HG03442 (cell line): ENCODE measurements around the gene PRKAG2.

Experiments
- ATAC-seq: cut with Tn5 transposase; IDR thresholded peaks from one replicate; pipeline ENCODE4 v1.9.1; 2021; ENCODE audit warnings: mild to moderate bottlenecking, moderate library complexity; ENCODE audit not compliant: unreplicated experiment

The PRKAG2 gene

GRCh38 chr7:151671514-151671913, 205.4 kb downstream of the PRKAG2 start:
- no peak for ATAC-seq

- ATAC-seq = no peak
Observed at GRCh38 chr7:151669762-151670161, 207.2 kb downstream of the PRKAG2 start.

- no peak for ATAC-seq
Observed at GRCh38 chr7:151666886-151667285, 210.0 kb downstream of the PRKAG2 start.

- no peak for ATAC-seq
Observed at GRCh38 chr7:151665368-151665767, 211.5 kb downstream of the PRKAG2 start.

GRCh38 chr7:151664268-151664667, 212.6 kb downstream of the PRKAG2 start:
- ATAC-seq = no peak

- no peak for ATAC-seq
Observed at GRCh38 chr7:151663382-151664100, 213.4 kb downstream of the PRKAG2 start.

GRCh38 chr7:151662251-151662826, 214.6 kb downstream of the PRKAG2 start:
- ATAC-seq = no peak

GRCh38 chr7:151661587-151661986, 215.3 kb downstream of the PRKAG2 start:
- ATAC-seq = no peak

GRCh38 chr7:151660141-151660540, 216.8 kb downstream of the PRKAG2 start:
- no peak for ATAC-seq

- no peak for ATAC-seq
Observed at GRCh38 chr7:151659219-151659618, 217.7 kb downstream of the PRKAG2 start.

- ATAC-seq = no peak
Observed at GRCh38 chr7:151658778-151659177, 218.1 kb downstream of the PRKAG2 start.

- no peak for ATAC-seq
Observed at GRCh38 chr7:151657173-151657572, 219.7 kb downstream of the PRKAG2 start.

- ATAC-seq = no peak
Observed at GRCh38 chr7:151655555-151655954, 221.4 kb downstream of the PRKAG2 start.

GRCh38 chr7:151652111-151652510, 224.8 kb downstream of the PRKAG2 start:
- no peak for ATAC-seq

GRCh38 chr7:151650161-151650560, 226.8 kb downstream of the PRKAG2 start:
- ATAC-seq = no peak

- ATAC-seq = no peak
Observed at GRCh38 chr7:151648429-151648828, 228.5 kb downstream of the PRKAG2 start.

GRCh38 chr7:151647874-151648273, 229.0 kb downstream of the PRKAG2 start:
- no peak for ATAC-seq

GRCh38 chr7:151647006-151647405, 229.9 kb downstream of the PRKAG2 start:
- no peak for ATAC-seq

- no peak for ATAC-seq
Observed at GRCh38 chr7:151645311-151645710, 231.6 kb downstream of the PRKAG2 start.

GRCh38 chr7:151644554-151644953, 232.4 kb downstream of the PRKAG2 start:
- ATAC-seq = no peak

- ATAC-seq = no peak
Observed at GRCh38 chr7:151642746-151643145, 234.2 kb downstream of the PRKAG2 start.

GRCh38 chr7:151641587-151641986, 235.3 kb downstream of the PRKAG2 start:
- ATAC-seq = no peak

- ATAC-seq = no peak
Observed at GRCh38 chr7:151637781-151638261, 239.1 kb downstream of the PRKAG2 start.
